HG03159 (cell line): Measurements from ENCODE around the gene FAIM.
"Not testable (repeated sequence)": the region's sequence is repeated elsewhere in the genome, so short reads cannot be mapped to it uniquely, and the experiment has no call there.

ENCODE experiments used
- ATAC-seq: cut with Tn5 transposase; IDR thresholded peaks from one replicate; pipeline ENCODE4 v1.9.1; 2021; ENCODE audit warnings: mild to moderate bottlenecking, moderate library complexity; ENCODE audit not compliant: unreplicated experiment

FAIM gene

DNA sequence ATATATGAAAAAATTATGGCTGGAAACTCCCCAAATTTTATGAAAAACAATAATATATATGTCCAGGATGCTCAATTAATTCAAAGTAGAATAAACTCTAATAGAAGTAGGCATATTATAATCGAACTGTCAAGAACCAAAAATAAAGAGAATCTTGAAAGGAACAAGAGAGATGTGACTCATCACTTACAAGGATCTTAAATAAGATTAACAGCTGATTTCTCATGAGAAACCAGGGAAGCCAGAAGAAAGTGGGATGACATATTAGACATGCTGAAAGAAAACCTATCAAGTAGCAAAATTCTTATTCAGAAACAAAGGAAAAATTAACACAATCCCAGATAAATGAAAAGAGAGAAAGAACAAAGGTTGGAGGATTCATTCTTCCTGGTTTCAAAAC lies 66.8 kb downstream of the FAIM start:
- no peak for ATAC-seq

DNA sequence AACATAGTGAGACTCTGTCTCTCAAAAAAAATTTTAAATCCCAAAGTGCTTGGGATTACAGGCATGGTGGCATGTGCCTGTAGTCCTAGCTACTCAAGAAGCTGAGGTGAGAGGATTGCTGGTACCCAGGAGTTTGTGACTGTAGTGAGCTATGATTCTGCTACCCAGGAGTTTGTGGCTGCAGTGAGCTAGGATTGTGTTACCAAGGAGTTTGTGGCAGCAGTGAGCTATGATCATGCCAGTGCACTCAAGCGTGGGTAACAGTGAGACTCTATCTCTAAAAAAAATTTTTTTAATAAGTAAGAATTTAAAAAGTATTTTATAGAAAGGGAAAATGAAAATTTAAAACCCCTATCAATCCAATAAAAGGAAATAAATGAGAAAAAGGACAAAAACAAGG lies 69.5 kb downstream of the FAIM start:
- no peak for ATAC-seq

DNA sequence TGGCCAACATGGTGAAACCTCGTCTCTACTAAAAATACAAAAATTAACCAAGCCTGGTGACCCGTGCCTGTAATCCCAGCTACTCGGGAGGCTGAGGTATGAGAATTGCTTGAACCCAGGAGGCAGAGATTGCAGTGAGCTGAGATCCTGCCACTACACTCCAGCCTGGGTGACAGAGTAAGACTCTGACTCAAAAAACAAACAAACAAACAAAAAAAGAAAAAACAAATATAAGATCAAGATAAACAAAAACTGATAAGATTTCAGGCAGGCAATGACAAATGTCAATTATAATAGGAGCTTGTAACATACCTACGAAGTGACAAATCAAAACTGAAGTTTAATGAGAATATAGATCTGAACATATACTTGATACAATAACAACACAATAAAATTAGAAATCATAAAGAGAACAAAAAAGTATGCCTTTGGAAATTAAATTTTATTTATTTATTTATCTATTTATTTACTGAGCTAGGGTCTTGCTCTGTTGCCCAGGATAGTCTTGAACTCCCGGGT lies 70.4 kb downstream of the FAIM start:
- ATAC-seq: no peak

GRCh38 chr3:138680974-138681373 lies 72.4 kb downstream of the FAIM start:
- ATAC-seq: not testable (repeated sequence)

GRCh38 chr3:138681463-138682220 lies 73.1 kb downstream of the FAIM start:
- ATAC-seq: no peak

DNA sequence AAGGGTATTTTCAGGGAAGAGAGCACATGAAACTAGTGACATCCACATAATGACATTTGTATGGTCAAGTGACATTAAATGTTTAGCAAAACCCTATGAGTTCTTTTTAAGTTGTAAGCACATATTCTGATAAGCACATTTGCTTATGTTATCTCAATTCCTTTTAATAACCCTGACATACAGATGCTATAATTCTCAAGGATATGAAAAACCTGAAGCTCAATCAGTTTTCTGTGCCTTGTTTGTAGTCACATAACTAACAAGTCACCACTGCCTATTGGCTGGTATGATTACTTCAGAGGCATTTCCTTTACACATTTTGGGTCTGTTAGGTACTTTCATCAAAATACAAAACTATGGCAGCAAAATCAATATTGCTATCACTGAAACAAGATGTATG lies 74.1 kb downstream of the FAIM start:
- ATAC-seq: no peak
